HepG2 (cell line): Measurements from ENCODE around the gene LGI4. TPM values are rescaled to one million over a fixed set of nuclear protein-coding genes. Genes with fewer than 3 reads are reported as not detected.

Source experiments
- ATAC-seq: fragments of 200-7000 bp; cut with Tn5 transposase; 3 replicates; pipeline ENCODE4 v1.9.1; 2020; ENCODE audit warnings: mild to moderate bottlenecking, moderate library complexity
- BruUV-seq: library from RNA; stranded (reverse); fragments of 400-500 nt; replicated peaks from 2 replicates; lab custom pipeline; 2021; lab: Mats Ljungman, UMichigan
- CTCF ChIA-PET: fragments of 300-600 bp; formaldehyde crosslinking; extraction: SDS; loops from one replicate; lab custom pipeline; 2021; ENCODE audit warnings: low total read pairs, inconsistent platforms, low intra/inter-chr PET ratio; lab: Yijun Ruan, JAX
- POLR2A ChIA-PET: fragments of 350-600 bp; sonication (Branson Sonifier 250); formaldehyde crosslinking; loops from one replicate; lab custom pipeline; 2020; ENCODE audit warnings: antibody characterized with exemption, inconsistent platforms; lab: Yijun Ruan, JAX
- DNase-seq: peaks from one replicate; pipeline ENCODE4 v3.0.0-alpha.2; 2015; ENCODE audit warnings: low spot score
- FAIRE-seq: peaks from 3 replicates; lab custom pipeline; 2011; peaks lifted over from hg19 to GRCh38; lab: Jason Lieb, UNC
- H2AFZ ChIP-seq: one replicate; pipeline ENCODE4 v1.6.1; 2011; ENCODE audit warnings: low read length, inconsistent platforms
- H3K27ac ChIP-seq: fragments of 300-600 bp; 3 replicates; pipeline ENCODE4 v1.8.0; 2011; ENCODE audit warnings: mixed run types, mild to moderate bottlenecking, mixed read lengths, low read length, inconsistent platforms; ENCODE audit not compliant: insufficient read depth; ENCODE audit errors: extremely low read length
- H3K27me3 ChIP-seq, 2 experiments: fragments of 200-600 bp in 1 of 2; 2 replicates in 1 of 2; 3 replicates in 1 of 2; pipeline versions ENCODE4 v1.6.0 to v1.8.0; 2011; ENCODE audit warnings: low read length in 2 of 2, mild to moderate bottlenecking in 2 of 2, moderate library complexity in 2 of 2, inconsistent platforms in 1 of 2; ENCODE audit not compliant: insufficient read depth in 2 of 2, control insufficient read depth in 1 of 2
- H3K36me3 ChIP-seq, 2 experiments: fragments of 200-600 bp in 1 of 2; replicated peaks in 1 of 2; 2 replicates in 1 of 2; 3 replicates in 1 of 2; pipeline versions ENCODE4 v1.5.1 to v1.8.0; 2011; ENCODE audit warnings: low read length in 2 of 2, inconsistent platforms in 1 of 2; ENCODE audit not compliant: insufficient read depth in 2 of 2, control insufficient read depth in 1 of 2
- H3K4me1 ChIP-seq: 2 replicates; pipeline ENCODE4 v1.5.1; 2012; ENCODE audit warnings: low read length, inconsistent platforms; ENCODE audit not compliant: insufficient read depth
- H3K4me2 ChIP-seq: 2 replicates; pipeline ENCODE4 v1.6.0; 2011; ENCODE audit warnings: low read depth, low read length, inconsistent platforms
- H3K4me3 ChIP-seq, 3 experiments: fragments of 200-600 bp in 1 of 3; sonication (generic), shearing (Covaris generic) in 1 of 3; replicated peaks in 1 of 3; 2 replicates each; pipeline ENCODE4 v1.5.1; 2011 to 2016; ENCODE audit warnings: low read length in 3 of 3, inconsistent platforms in 2 of 3, low read depth in 2 of 3, mild to moderate bottlenecking in 2 of 3, control low read depth in 1 of 3, mixed read lengths in 1 of 3; ENCODE audit not compliant: insufficient read depth in 1 of 3
- H3K79me2 ChIP-seq: one replicate; pipeline ENCODE4 v1.6.1; 2011; ENCODE audit warnings: low read length, inconsistent platforms; ENCODE audit not compliant: insufficient read depth
- H3K9ac ChIP-seq: 2 replicates; pipeline ENCODE4 v1.6.0; 2011; ENCODE audit warnings: mild to moderate bottlenecking, low read depth, low read length, inconsistent platforms; ENCODE audit not compliant: insufficient read depth
- H3K9me3 ChIP-seq: 2 replicates; pipeline ENCODE4 v1.5.1; 2012; ENCODE audit warnings: mild to moderate bottlenecking, low read length
- H4K20me1 ChIP-seq: 2 replicates; pipeline ENCODE4 v1.6.0; 2011; ENCODE audit warnings: inconsistent platforms, mild to moderate bottlenecking, low read length, moderate library complexity; ENCODE audit not compliant: insufficient read depth
- FIP1L1 ChIP-seq: fragments of 200-400 bp; formaldehyde crosslinking; IDR thresholded peaks from 2 replicates; pipeline ENCODE4 v1.6.1; 2018; ENCODE audit warnings: low read depth, mild to moderate bottlenecking, low read length, moderate library complexity, borderline replicate concordance; ENCODE audit not compliant: insufficient read depth
- MAX ChIP-seq: IDR thresholded peaks from 2 replicates; pipeline ENCODE4 v1.6.1; 2012; ENCODE audit warnings: inconsistent platforms
- PRDM15 ChIP-seq: sonication (generic); formaldehyde crosslinking; IDR thresholded peaks from 2 replicates; pipeline ENCODE4 v1.4.0; 2020; ENCODE audit warnings: missing genetic modification reagents
- RBM39 ChIP-seq: fragments of 200-400 bp; formaldehyde crosslinking; IDR thresholded peaks from one replicate; pipeline ENCODE4 v1.6.1; 2018; ENCODE audit warnings: antibody characterized with exemption, mild to moderate bottlenecking, low read depth, low read length; ENCODE audit not compliant: poor library complexity, severe bottlenecking
- REPIN1 ChIP-seq: sonication (generic); formaldehyde crosslinking; IDR thresholded peaks from 2 replicates; pipeline ENCODE4 v1.8.0; 2022; ENCODE audit warnings: missing genetic modification reagents, low read depth, mild to moderate bottlenecking, borderline replicate concordance
- SMAD1 ChIP-seq: sonication (generic); formaldehyde crosslinking; IDR thresholded peaks from 2 replicates; pipeline ENCODE4 v1.4.0; 2020; ENCODE audit warnings: missing genetic modification reagents, low read depth, mild to moderate bottlenecking, borderline replicate concordance
- ZNF124 ChIP-seq: sonication (generic); formaldehyde crosslinking; IDR thresholded peaks from 2 replicates; pipeline ENCODE4 v1.4.0; 2020; ENCODE audit warnings: missing genetic modification reagents
- ZNF143 ChIP-seq: sonication (generic); formaldehyde crosslinking; IDR thresholded peaks from 2 replicates; pipeline ENCODE4 v1.4.0; 2020; ENCODE audit warnings: missing genetic modification reagents
- WGBS: methylation state at CpG from one replicate; pipeline ENCODE4 v1.1.6; 2017; ENCODE audit warnings: low lambda C conversion rate; 5-methylcytosine and 5-hydroxymethylcytosine counted together
- in situ Hi-C: cut with HindIII; loops from 2 replicates; pipeline ENCODE4 v1.10.0; 2017; ENCODE audit warnings: low pct_unique_long_range_greater_than_20kb; ENCODE audit not compliant: extremely low pct_ligation_motif_present
- intact Hi-C: fragments of 100-400 bp; cut with micrococcal nuclease; formaldehyde crosslinking; loops from one replicate; pipeline ENCODE4 v1.10.0; 2022; ENCODE audit not compliant: unreplicated experiment
- polyA plus RNA-seq, 8 experiments: library from polyadenylated mRNA; depleted of rRNA in 3 of 8; stranded (reverse) in 7 of 8; unstranded in 1 of 8; fragments of >200 nt; fragmentation: Illumina TruSeq in 4 of 8; extraction: Trizol in 4 of 8; gene quantifications; 2 replicates each; pipeline versions ENCODE4 v1.2.1 to v1.2.3, GENCODE V29; 2011 to 2016; ENCODE audit warnings: low read depth in 4 of 8, missing spikeins in 1 of 8, mixed read lengths in 1 of 8; ENCODE audit not compliant: insufficient read depth in 1 of 8
- total RNA-seq, 5 experiments: library from RNA; depleted of rRNA; stranded (reverse); fragments of >200 nt; fragmentation: Illumina TruSeq; extraction: Trizol; gene quantifications; 2 replicates each; pipeline ENCODE4 v1.2.3, GENCODE V29; 2016; ENCODE audit warnings: low read depth in 1 of 5

Gene LGI4
- total and polyA plus RNA-seq, 2 of the 13 experiments (the other 11 are each of a cell fraction or from before 2014, with no cell fraction given) = 2.8 TPM; not detected in 1

- CTCF ChIA-PET = no interaction called here
- no peak overlapping the region for H3K9ac ChIP-seq
- H3K4me2 ChIP-seq = no peak overlapping the region
Observed at GRCh38 chr19:35165200-35166058, 30.6 kb upstream of the LGI4 start.

More at GRCh38 chr19:35165200-35166058, 30.6 kb upstream of the LGI4 start:
- Histone ChIP-seq H3K9me3 (peaks cover 20% of the 10 kb centered on the region; the same call in 1 of the 2 replicates), H2AFZ (no peak overlapping the region), H3K4me1 (no peaks in the 10 kb centered on the region), H3K27ac (no peak overlapping the region), H3K4me3 (no peak overlapping the region), H4K20me1 (no peaks in the 10 kb centered on the region), H3K27me3 (no peaks in the 10 kb centered on the region; a peak in 1 of 5 replicates), H3K36me3 (no peaks in the 10 kb centered on the region), H3K79me2 (no peaks in the 10 kb centered on the region)
- POLR2A ChIA-PET = no interaction called here
- DNase-seq = no peak
- FAIRE-seq = no peak
- TF ChIP-seq ZNF143 (CRISPR knock-in tag) = no peak
- no peak for TF ChIP-seq SMAD1 (CRISPR knock-in tag)
- TF ChIP-seq FIP1L1 = no peak
- no peak for TF ChIP-seq REPIN1 (CRISPR knock-in tag)
- no peak for TF ChIP-seq PRDM15 (CRISPR knock-in tag)
- no peak for TF ChIP-seq MAX
- no peak for TF ChIP-seq RBM39
- no peak for TF ChIP-seq ZNF124
- BruUV-seq = no TSS peak
- WGBS = 21% methylated on average over 5 of the region's 5 CpGs
- ATAC-seq = no peak
- in situ Hi-C loops (no loop called here), intact Hi-C loops (no loop called here)
